T-helper 2 cell treated with Interferon-gamma antibody and Interleukin-4, amounts not matched to agents 100 ng/mL and 5 ng/mL, for 36 hours (primary cell): ENCODE measurements around the gene HARS2. TPM values are rescaled to one million over a fixed set of nuclear protein-coding genes. Genes with fewer than 3 reads are reported as not detected.
"Not testable (repeated sequence)": the region's sequence is repeated elsewhere in the genome, so short reads cannot be mapped to it uniquely, and the experiment has no call there.

Experiments used
- intact Hi-C: fragments of 100-400 bp; cut with micrococcal nuclease; formaldehyde crosslinking; loops from one replicate; pipeline ENCODE4 v1.15.1; 2023
- total RNA-seq: library from RNA; stranded (reverse); gene quantifications from 2 replicates; pipeline ENCODE4 v1.2.3, GENCODE V29; 2022

Gene HARS2
- total RNA-seq = 31.1 and 33.8 TPM in 2 replicates

- intact Hi-C loops = loop anchor here (1.0 kb wide), 5 partner anchors 9 to 52 kb away; partner anchors contain the start of genes IK, NDUFA2, TMCO6 and WDR55
Observed at GRCh38 chr5:140690941-140691924, at the start of gene HARS2, which contains the start of gene HARS1. TSS of gene HARS2 (plus strand) at chr5:140691455. CDS start at chr5:140691649, 194 bp downstream. TSS of gene HARS1 (minus strand) at chr5:140691370. CDS start at chr5:140691304, 66 bp downstream.

- intact Hi-C loops = no loop called here
Observed at GRCh38 chr5:140641716-140642115, 49.5 kb upstream of the HARS2 start.

DNA sequence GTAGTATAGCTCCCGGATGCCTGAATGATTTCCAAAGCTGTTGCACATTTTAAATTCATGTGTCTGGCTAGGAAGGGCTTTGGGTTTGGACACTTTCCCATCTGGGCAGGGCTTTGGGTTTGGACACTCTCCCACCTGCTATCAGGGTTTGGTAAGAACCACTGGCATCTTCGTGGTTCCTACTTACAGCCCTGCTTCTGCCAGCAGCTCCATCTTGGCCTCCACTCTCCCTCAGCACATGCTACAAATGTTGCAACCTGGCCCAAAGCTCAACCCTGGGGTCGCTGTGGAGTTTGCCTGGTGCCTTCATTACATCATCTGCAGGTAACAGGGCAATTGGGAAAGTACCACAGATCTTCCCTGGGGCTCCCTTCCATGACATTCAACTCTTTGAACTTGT is 48.5 kb upstream of the HARS2 start:
- intact Hi-C loops = no loop called here

DNA sequence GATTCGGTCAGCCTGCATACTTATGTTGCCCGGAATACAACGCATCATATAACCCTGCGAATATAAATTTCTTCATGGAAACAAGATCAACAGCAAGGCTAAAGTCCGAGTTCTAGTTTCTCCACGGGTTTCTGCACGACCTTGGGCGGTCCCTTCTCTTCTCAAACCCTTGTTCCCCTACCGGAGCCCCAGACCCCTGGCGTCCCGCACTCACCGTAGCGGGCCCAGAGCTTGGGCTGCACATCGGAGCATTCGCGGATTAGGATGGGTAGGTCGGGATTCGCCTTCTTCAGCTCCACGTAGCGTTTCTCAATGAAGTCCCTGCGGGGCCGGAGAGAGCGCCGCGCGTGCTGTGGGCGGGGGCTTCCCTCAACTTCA is 44.2 kb upstream of the HARS2 start:
- intact Hi-C loops = loop anchor here (1.0 to 2.0 kb wide), 8 partner anchors 8 to 674 kb away; partner anchors contain the start of genes APBB3, HARS1, HARS2 and SLC35A4

DNA sequence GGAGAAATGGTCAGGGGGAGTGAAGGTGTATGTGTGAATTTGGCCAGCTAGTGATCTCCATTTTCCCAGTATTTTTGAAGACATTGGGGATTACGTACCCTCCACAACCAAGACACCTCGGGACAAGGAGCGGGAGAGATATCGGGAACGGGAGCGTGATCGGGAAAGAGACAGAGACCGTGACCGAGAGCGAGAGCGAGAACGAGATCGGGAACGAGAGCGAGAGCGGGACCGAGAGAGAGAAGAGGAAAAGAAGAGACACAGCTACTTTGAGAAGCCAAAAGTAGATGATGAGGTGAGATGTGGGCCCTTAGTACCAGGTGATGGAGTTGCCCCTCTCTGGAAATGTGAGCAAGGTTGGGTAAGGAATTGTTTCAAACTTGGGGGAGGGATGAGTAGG is 32.4 kb upstream of the HARS2 start:
- intact Hi-C loops = no loop called here

DNA sequence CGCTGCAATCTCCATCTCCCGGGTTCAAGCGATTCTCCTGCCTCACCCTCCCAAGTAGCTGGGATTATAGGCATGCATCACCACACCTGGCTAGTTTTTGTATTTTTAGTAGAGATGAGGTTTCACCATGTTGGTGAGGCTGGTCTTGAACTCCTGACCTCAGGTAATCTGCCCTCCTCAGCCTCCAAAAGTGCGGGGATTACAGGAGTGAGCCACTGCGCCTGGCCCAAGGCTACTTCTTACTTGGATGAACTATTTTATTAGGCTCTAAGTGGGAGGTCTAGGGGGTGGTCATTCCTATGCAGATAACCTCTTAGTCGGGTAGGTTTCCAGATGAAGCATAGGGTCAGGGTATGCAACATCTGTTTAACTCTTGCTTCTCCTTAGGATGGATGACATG is 30.9 kb upstream of the HARS2 start:
- intact Hi-C loops = not testable (repeated sequence)

GRCh38 chr5:140664030-140664358 is 27.3 kb upstream of the HARS2 start:
- intact Hi-C loops = loop anchor here (1.0 kb wide), 7 partner anchors 17 to 263 kb away; partner anchors contain the start of genes ANKHD1, APBB3, HARS1 and HARS2

DNA sequence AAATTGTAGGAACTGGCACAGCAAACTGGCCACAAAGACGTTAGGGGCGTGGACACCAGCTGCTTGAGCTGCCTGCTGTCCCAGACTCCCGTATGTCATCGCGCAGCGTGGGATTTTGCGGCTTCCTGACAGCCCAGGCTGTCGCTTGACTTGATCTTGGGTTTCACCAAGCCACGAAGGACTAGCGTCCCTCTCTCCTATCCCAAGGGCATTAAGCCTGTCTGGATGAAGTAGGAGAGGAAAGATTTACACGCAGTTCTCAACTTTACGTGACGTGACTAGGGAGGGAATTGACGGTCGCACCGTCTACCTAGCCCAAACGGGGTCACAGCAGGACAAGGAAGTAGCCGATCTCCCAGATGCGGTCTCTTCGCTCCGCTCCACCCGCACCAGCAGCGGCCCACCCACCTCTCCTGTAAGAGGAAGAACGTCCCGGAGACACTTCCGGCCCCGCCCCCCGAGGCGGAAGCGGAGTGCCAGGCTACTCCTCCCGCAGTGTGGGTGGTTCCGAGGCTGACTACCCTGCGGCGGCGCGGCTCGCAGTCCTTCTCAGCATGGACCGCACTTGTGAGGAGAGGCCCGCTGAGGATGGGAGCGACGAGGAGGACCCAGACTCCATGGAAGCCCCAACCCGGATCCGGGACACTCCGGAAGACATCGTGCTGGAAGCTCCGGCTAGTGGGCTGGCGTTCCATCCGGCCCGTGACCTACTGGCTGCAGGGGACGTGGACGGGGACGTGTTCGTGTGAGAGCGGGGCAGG is 26.7 kb upstream of the HARS2 start, which contains the start of gene WDR55:
TSS of gene WDR55 (plus strand) at position 546 of the 761 bp plus-strand sequence. CDS start at position 555, 9 bp downstream.
- intact Hi-C loops = loop anchor here (1.0 kb wide), 7 partner anchors 17 to 263 kb away; partner anchors contain the start of genes ANKHD1, APBB3, HARS1 and HARS2

- intact Hi-C loops = not testable (repeated sequence)
Observed at GRCh38 chr5:140671035-140671434, 20.2 kb upstream of the HARS2 start.

- intact Hi-C loops = no loop called here
Observed at GRCh38 chr5:140671472-140672125, 19.7 kb upstream of the HARS2 start.

- intact Hi-C loops = no loop called here
Observed at GRCh38 chr5:140672455-140673186, 18.6 kb upstream of the HARS2 start.

DNA sequence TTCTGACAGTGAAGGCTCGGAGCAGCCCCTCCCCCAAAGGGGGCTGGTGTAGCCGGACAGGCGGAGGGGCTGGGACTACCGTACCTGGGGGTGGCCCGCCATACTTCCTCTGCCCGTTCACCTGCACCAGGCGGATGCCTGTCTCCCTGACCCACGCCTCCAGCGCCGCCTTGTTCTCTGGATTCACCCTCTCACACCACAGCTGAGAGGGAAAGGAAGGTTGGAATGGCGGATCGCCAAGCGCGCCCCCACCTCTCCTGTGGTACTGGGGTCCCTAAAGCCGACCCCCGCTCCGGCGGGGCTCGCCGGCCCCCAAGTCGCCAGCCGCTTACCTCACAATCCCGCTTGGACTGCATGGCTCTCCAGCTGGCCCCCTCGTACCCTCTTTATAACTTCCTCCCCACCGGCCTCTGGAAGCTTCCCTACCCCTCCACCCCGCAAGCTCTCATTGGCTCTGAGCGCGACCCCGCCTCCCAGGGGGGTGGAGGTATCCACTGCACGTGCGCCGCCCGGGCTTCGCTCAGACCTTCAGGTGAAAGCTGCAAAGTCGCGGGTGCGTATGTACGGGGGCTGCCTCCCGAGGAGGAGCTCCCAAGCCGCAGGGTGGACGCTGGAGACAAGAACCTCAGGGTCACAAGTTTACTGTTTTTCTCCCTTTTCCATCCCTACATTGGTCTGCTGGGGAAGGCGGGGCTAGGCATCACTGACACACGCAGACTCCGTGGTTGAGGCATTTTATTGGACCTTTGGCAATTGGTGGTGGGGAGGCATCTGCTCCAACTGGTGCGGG is 17.9 kb upstream of the HARS2 start, which contains the start of gene DND1:
TSS of gene DND1 (minus strand) at position 390 of the 790 bp plus-strand sequence. CDS start at position 356, 34 bp downstream.
- intact Hi-C loops = no loop called here

DNA sequence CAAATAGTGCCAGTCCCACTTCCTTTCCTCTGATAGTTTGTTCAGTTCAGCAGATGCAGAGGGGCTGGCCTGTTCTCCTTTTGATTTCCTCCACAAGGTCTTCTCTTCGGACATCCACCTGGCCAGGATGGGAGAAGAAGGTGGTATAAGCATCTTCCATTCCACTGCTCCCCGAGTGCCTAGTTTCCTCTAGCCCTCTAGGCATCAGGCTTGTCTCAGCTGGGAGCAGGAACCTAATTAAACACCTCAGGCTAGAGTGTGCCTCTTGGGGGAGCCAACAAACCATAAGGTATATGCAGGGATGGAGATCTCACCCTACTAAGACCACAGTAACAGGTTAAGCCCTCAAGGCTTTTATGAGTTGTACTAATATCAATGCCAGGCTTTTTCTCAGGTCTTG is 17.0 kb upstream of the HARS2 start:
- intact Hi-C loops = no loop called here

- intact Hi-C loops = no loop called here
Observed at GRCh38 chr5:140674629-140675028, 16.6 kb upstream of the HARS2 start.

DNA sequence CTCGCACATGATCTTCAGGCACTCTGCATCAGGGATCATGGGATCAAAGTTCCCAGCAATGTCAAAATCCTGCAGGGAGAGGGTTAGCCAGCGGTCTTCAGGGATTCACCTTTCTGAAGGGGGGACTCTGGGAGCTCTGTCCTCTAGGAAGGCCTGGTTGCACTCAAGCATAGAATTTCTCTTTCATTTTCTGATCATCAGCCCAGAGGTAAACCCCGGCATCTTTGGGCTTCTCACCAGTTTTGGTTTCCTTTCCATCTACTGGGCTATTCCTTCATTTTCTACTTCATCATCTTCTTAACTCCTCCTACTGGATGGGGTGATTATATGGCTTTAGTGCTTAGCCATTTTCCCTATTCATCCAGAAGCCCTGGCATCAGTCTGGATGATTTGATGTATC is 13.3 kb upstream of the HARS2 start:
- intact Hi-C loops = no loop called here

GRCh38 chr5:140678993-140679392 is 12.3 kb upstream of the HARS2 start:
- intact Hi-C loops = no loop called here

GRCh38 chr5:140690376-140690932 is 801 bp upstream of the HARS2 start:
- intact Hi-C loops = no loop called here

DNA sequence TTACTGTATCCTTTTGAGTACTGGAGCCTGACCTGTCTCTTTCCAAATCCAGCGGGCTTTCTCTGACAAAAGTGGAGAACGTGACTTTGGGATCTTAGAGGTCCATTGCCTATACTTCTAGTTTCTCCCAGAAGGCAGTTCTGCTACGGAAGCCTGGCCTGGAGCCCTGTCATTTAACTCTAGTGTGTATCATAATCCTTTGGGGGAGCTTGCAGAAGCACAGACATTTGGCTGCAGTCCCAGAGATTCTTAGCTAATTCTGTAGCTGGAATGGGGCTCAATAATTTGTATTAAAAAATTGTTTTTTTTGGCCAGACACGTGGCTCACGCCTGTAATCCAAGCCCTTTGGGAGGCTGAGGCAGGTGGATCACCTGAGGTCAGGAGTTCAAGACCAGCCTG is 3.0 kb downstream of the HARS2 start:
- intact Hi-C loops = no loop called here

DNA sequence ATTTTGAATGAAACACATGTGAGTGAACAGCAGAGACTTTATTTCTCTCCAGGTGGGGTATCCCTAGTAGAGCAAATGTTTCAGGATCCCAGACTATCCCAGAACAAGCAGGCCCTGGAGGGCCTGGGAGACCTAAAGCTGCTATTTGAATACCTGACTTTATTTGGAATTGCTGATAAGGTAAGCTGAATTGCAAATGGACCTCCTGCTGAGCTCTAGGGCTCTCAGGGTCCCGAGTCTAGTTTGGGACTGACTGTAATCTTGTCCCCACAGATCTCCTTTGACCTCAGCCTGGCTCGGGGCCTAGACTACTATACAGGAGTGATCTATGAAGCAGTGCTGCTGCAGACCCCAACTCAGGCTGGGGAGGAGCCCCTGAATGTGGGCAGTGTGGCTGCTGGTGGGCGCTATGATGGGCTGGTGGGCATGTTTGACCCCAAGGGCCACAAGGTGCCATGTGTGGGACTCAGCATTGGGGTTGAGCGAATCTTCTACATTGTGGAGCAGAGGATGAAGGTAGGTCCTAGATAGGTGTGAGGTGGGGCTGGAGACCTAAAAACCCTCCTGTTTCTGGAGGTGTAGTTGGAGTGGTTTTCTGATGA is 5.7 kb downstream of the HARS2 start:
- intact Hi-C loops = no loop called here
